Mucosa of rectum (tissue), 2 donors: ENCODE measurements around the gene KLK12.

Experiments
- H3K27ac ChIP-seq, 2 donors: one replicate each; pipeline ENCODE4 v1.7.0; 2013; ENCODE audit warnings: inconsistent platforms in 2 of 2, low read depth in 2 of 2, low read length in 2 of 2
- H3K27me3 ChIP-seq, 2 donors: one replicate each; pipeline ENCODE4 v1.7.0; 2013; ENCODE audit warnings: low read length in 2 of 2; ENCODE audit not compliant: control insufficient read depth in 2 of 2, insufficient read depth in 2 of 2
- H3K36me3 ChIP-seq, 2 donors: one replicate each; pipeline ENCODE4 v1.7.0; 2013; ENCODE audit warnings: low read length in 2 of 2; ENCODE audit not compliant: control insufficient read depth in 2 of 2, insufficient read depth in 2 of 2
- H3K4me1 ChIP-seq, 2 donors: one replicate each; pipeline ENCODE4 v1.7.0; 2013; ENCODE audit warnings: low read length in 2 of 2, mild to moderate bottlenecking in 1 of 2; ENCODE audit not compliant: control insufficient read depth in 2 of 2, insufficient read depth in 2 of 2
- H3K4me3 ChIP-seq, 2 donors: one replicate each; pipeline ENCODE4 v1.7.0; 2013; ENCODE audit warnings: low read length in 2 of 2
- H3K9ac ChIP-seq, 2 donors: one replicate each; pipeline ENCODE4 v1.7.0; 2013; ENCODE audit warnings: low read length in 2 of 2, low read depth in 1 of 2, mild to moderate bottlenecking in 1 of 2
- H3K9me3 ChIP-seq, 2 donors: one replicate each; pipeline ENCODE4 v1.7.0; 2013; ENCODE audit warnings: low read length in 2 of 2; ENCODE audit not compliant: control insufficient read depth in 2 of 2
- donor health status: healthy.
- donor health status: Normal muscosa, but diverticular disease.

Gene KLK12

DNA sequence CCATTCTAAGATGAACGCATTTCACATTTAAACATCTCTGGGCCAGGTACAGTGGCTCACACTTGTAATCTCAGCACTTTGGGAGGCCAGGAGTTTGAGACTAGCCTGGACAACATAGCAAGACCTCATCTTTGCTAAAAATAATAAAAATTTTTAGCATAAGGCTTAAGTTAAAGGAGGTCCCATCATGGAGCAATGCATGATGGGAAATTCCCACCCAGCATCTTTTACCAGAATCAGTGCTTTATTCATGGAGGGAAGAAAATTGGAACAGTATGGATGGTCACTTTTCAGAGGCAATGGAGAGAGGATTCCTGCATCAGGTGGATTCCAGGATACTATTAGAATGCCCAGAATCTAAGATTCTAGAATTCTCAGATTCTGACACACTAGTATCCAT, 29.6 kb downstream of the KLK12 start:
- Histone ChIP-seq H3K9ac (no peak overlapping the region), H3K27ac (no peak overlapping the region), H3K4me1 (no peaks in the 10 kb centered on the region), H3K9me3 (no peaks in the 10 kb centered on the region), H3K27me3 (peaks cover 4 to 10% of the 10 kb centered on the region in 2 donors), H3K36me3 (no peaks in the 10 kb centered on the region), H3K4me3 (no peak overlapping the region)

DNA sequence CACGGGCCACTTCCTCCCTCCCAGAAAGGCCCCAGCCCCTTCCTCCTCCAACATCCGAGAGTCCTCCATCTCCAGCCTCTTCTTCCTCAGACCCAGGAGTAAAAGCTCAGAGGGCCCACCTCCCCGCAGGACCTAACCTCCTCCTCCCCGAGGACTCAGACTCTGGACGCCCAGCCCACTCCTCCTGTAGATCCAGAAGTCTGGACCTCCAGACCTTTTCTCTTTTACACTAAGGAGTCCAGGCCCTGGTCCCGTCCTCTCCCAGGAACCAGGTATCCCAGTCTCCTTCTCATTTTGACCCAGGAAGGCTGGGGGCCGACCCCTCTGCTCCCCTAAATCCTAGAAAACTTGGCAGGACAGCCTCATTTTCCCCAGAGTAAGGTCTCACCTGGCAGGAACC, 31.5 kb downstream of the KLK12 start:
- Histone ChIP-seq H3K27me3 (peaks cover 4 to 7% of the 10 kb centered on the region in 2 donors), H3K9me3 (no peaks in the 10 kb centered on the region), H3K4me1 (no peaks in the 10 kb centered on the region), H3K27ac (no peak overlapping the region), H3K36me3 (no peaks in the 10 kb centered on the region), H3K4me3 (no peak overlapping the region), H3K9ac (no peak overlapping the region)

DNA sequence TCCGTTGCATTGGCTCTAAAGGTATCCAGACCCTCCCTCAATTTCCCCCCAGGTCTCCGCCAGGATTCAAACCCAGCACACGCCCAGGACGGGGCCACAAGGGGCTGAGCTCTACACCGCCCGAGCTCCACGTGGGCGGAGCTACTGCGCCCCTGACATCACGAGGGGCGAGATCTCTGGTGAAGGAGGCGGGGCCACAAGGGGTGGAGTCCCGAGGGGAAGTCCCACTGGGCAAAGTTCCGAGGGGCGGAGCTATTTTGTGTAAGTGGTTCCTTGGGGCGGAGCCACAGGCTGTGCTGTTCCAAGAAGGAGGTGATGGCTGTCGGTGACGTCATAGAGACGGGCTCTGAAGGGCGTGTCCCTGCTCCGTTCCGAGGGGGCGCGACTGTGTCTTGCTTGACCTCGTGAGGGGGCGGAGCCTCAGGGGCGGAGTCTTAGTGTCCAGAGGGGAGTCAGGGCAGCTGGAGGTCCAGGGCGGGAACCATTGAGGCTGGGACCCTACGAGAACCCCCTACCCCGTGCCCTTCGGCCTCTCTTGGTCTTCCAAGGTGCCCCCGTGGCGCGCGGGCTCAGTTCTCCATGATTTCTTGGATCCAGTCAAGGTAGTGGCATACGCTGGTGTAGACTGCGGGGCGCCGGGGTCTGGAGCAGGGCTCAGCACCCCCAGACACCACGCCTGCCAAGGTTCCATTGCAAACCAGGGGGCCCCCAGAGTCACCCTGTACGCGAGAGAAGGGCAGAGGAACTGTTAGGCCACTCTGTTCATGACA, 32.1 kb downstream of the KLK12 start:
- Histone ChIP-seq H3K9ac (no peak overlapping the region), H3K4me1 (no peaks in the 10 kb centered on the region), H3K27me3 (peaks cover 4 to 7% of the 10 kb centered on the region in 2 donors), H3K4me3 (no peak overlapping the region), H3K36me3 (no peaks in the 10 kb centered on the region), H3K27ac (no peak overlapping the region), H3K9me3 (no peaks in the 10 kb centered on the region)

DNA sequence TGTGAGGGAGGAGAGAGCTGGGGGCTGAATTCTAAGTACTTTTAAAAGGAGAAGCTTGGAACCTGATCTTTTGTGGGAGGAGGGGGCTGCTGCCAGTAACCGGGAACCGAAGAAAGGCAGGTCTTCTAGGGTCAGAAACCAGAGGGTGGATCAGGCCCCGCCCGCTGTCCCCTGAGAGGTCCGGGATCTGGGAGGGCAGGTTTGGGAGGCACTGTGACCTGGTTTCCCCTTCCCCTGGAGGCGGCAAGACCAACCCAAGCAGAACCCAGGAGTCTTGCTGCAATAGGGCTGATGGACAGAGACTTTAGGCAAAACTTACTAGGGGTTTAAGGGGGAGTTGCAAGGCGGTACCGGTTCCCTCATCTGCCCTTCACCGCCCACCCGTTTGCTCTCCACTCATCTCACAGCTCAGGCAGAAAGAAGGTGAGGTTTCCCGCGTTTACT, 32.7 kb downstream of the KLK12 start:
- Histone ChIP-seq H3K4me1 (no peaks in the 10 kb centered on the region), H3K9me3 (no peaks in the 10 kb centered on the region), H3K27me3 (peaks cover 3 to 7% of the 10 kb centered on the region in 2 donors)

DNA sequence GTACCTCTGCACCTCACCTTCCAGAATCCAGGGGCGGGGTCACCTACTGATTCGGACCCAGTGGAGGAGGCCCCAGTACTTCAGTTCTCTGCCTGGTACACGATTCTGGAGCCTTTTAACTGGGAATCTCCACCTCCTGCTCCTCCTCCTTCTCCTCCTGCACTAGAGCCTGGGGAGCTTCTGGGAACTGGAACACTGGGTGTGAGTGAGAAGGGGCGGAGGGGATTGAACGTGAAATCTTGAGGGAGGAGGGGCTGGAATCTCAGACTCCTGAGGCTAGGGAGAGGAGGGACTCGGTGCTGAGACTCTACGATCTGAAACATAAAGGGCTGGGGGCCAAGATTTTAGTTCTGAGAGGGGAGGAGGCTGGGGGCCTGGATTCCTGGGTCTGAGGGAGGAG, 33.3 kb downstream of the KLK12 start, which contains the start of gene KLK8:
KLK8 (minus strand) TSS at position 90 of the 400 bp plus-strand sequence. CDS start 437 bp downstream, outside the sequence.
- Histone ChIP-seq H3K27me3 (peaks cover 3 to 7% of the 10 kb centered on the region in 2 donors), H3K4me3 (no peak within 1 kb of the TSS), H3K36me3 (no peaks in the 10 kb centered on the region), H3K9ac (no peak within 1 kb of the TSS), H3K9me3 (no peaks in the 10 kb centered on the region), H3K4me1 (no peaks in the 10 kb centered on the region), H3K27ac (no peak within 1 kb of the TSS)

More for the DNA sequence above, 32.7 kb downstream of the KLK12 start:
- Histone ChIP-seq H3K27ac (no peak overlapping the region), H3K9ac (no peak overlapping the region), H3K4me3 (no peak overlapping the region), H3K36me3 (no peaks in the 10 kb centered on the region)

DNA sequence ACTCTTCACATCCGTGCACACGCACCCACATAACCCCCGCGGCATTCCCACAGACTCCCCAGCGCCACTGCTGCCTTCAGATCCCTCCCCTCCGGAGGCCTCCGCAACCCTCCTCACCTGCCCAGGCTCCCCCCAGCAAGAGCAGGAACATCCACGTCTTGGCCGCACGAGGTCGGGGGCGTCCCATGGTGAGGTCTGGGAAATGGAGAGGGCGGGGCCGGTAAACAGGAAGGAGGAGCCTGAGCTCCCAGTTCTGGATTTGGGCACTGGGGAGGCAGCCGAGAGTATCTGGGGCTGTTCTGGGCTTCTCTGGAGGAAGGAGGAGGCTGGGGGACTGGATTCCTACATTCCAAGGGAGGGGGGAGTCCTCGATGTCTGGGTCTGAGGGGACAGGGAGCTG, 33.8 kb downstream of the KLK12 start:
- Histone ChIP-seq H3K36me3 (no peaks in the 10 kb centered on the region), H3K27ac (no peak overlapping the region), H3K4me1 (no peaks in the 10 kb centered on the region), H3K4me3 (no peak overlapping the region), H3K9me3 (no peaks in the 10 kb centered on the region), H3K27me3 (peaks cover 3 to 7% of the 10 kb centered on the region in 2 donors), H3K9ac (no peak overlapping the region)

DNA sequence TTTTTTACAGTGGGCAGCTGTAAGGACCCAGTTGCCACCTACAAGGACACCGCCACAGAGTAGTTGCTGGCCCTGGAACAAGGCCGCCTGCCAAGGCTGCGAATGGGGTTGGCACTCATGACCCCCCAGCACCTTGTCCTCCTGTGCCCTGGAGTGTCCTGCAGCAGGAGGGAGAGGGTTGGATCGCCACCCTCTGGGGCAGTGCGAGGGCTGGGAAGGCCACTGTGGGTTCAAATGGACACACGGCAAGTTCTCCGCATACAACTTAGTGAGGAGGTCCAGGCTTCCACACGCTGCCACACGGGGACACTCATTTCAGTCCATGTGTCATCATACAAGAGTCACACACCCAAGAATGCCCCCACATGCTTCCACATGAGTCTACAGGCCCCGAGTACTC, 34.4 kb downstream of the KLK12 start:
- no peak overlapping the region for H3K9ac ChIP-seq
- no peaks in the 10 kb centered on the region for H3K9me3 ChIP-seq
- H3K27me3 ChIP-seq: peaks cover 3 to 7% of the 10 kb centered on the region in 2 donors
- no peak overlapping the region for H3K27ac ChIP-seq
- no peaks in the 10 kb centered on the region for H3K4me1 ChIP-seq
- no peaks in the 10 kb centered on the region for H3K36me3 ChIP-seq
- no peak overlapping the region for H3K4me3 ChIP-seq

DNA sequence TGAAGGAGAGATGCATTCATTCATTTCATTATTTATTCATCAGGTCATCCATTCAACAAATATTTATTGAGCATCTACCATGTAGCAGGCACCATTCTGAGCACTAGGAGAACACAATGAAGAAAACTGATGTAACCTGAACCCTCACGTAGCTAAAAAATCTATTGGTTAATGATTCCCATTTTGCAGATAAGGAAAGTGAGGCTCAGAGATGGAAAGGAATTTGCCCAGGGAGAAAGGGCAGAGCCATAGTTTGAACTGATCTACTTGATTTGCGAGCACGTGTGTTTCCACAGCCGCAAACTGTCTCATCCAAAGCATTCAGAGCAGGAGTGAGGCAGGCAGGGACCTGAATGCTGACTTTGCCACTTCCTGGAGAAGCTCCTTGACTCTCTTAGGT, 36.1 kb downstream of the KLK12 start:
- Histone ChIP-seq H3K9me3 (no peaks in the 10 kb centered on the region), H3K27ac (no peak overlapping the region), H3K4me1 (no peaks in the 10 kb centered on the region), H3K36me3 (no peaks in the 10 kb centered on the region), H3K4me3 (no peak overlapping the region), H3K27me3 (peaks cover 3 to 7% of the 10 kb centered on the region in 2 donors), H3K9ac (no peak overlapping the region)

DNA sequence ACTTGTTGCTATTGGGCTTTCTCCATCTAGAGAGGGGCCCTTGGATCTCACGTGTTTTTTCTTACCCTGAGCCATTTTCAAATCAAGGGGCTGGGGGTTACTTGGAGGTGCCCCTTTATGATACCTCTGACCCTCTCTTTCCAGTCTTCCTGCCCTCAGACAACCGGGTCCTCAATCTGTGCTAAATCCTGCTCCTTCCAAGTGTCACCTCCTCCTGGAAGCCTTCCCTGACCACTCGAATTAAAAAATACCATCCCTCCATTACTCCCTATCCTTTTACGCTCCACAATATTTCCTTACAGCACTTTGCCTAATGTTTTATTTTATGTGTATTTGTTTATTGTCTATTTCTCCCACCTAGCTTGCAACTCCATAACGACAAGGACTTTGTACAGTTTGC, 36.7 kb downstream of the KLK12 start:
- H3K27me3 ChIP-seq: peaks cover 3 to 7% of the 10 kb centered on the region in 2 donors

DNA sequence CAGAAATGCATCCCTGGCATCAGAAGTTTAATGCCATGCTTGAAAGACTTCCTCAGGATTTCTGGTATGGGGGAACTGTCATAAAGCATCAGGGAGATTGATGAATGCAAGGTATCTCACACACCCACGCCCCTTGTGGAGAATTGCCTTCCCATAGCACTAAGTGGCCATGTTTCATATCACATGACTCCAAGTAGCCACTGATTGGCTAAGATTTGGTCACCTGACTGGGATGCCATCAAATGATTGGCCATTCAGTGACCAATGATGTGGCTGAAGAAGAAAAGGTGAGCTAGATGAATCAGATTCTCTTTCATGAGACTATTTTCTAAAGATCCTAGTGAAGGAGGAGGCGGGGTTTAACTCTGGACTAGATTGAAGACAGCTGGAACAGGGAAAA, 40.7 kb downstream of the KLK12 start:
- Histone ChIP-seq H3K9me3 (no peaks in the 10 kb centered on the region), H3K36me3 (no peaks in the 10 kb centered on the region), H3K27ac (no peak overlapping the region), H3K4me1 (no peaks in the 10 kb centered on the region), H3K4me3 (no peak overlapping the region), H3K9ac (no peak overlapping the region), H3K27me3 (peaks cover 0 to 3% of the 10 kb centered on the region in 2 donors)

More for the DNA sequence above, 36.7 kb downstream of the KLK12 start:
- H3K36me3 ChIP-seq: no peaks in the 10 kb centered on the region
- H3K9me3 ChIP-seq: no peaks in the 10 kb centered on the region
- no peak overlapping the region for H3K27ac ChIP-seq
- H3K9ac ChIP-seq: no peak overlapping the region
- H3K4me1 ChIP-seq: no peaks in the 10 kb centered on the region
- H3K4me3 ChIP-seq: no peak overlapping the region
